Kidney (tissue), 14 donors: ENCODE results near the gene NUDT3. TPM values are rescaled to one million over a fixed set of nuclear protein-coding genes. Genes with fewer than 3 reads are reported as not detected.

Source experiments
- DNase-seq, 5 donors: peaks; one replicate each; pipeline ENCODE4 v3.0.0-alpha.2; 2013 to 2020
- FAIRE-seq: peaks from 2 replicates; lab custom pipeline; 2012; peaks lifted over from hg19 to GRCh38; lab: Jason Lieb, UNC
- H3K27ac ChIP-seq, 2 donors: one replicate each; pipeline ENCODE4 v1.7.0; 2013; ENCODE audit warnings: low read depth in 2 of 2, low read length in 2 of 2, inconsistent platforms in 1 of 2
- H3K27me3 ChIP-seq: one replicate; pipeline ENCODE4 v1.7.1; 2013; ENCODE audit warnings: low read length, inconsistent platforms; ENCODE audit not compliant: control insufficient read depth, insufficient read depth
- H3K36me3 ChIP-seq, 3 donors: one replicate each; pipeline versions ENCODE4 v1.7.0 to v1.7.1; 2013; ENCODE audit warnings: low read length in 3 of 3, control low read depth in 1 of 3, inconsistent platforms in 1 of 3; ENCODE audit not compliant: insufficient read depth in 3 of 3, control insufficient read depth in 2 of 3
- H3K4me1 ChIP-seq, 3 donors: one replicate each; pipeline versions ENCODE4 v1.7.0 to v1.7.1; 2013; ENCODE audit warnings: low read length in 3 of 3, inconsistent platforms in 1 of 3, low read depth in 1 of 3; ENCODE audit not compliant: control insufficient read depth in 2 of 3, insufficient read depth in 2 of 3
- H3K4me3 ChIP-seq, 3 donors: one replicate each; pipeline versions ENCODE4 v1.7.0 to v1.8.1; 2013; ENCODE audit warnings: low read length in 3 of 3, control low read depth in 1 of 3, inconsistent platforms in 1 of 3
- H3K9ac ChIP-seq, 3 donors: one replicate each; pipeline versions ENCODE4 v1.7.0 to v1.7.1; 2013; ENCODE audit warnings: low read length in 3 of 3, control low read depth in 1 of 3, inconsistent platforms in 1 of 3
- H3K9me3 ChIP-seq, 3 donors: one replicate each; pipeline versions ENCODE4 v1.7.0 to v1.7.1; 2013; ENCODE audit warnings: low read length in 3 of 3, control low read depth in 1 of 3, inconsistent platforms in 1 of 3; ENCODE audit not compliant: control insufficient read depth in 2 of 3, insufficient read depth in 1 of 3
- CTCF ChIP-seq: IDR thresholded peaks from 3 replicates; pipeline ENCODE4 v1.5.1; 2012; ENCODE audit warnings: mild to moderate bottlenecking, moderate library complexity, borderline replicate concordance; ENCODE audit not compliant: insufficient read depth; ENCODE audit errors: extremely low read depth
- intact Hi-C: fragments of 100-400 bp; cut with DNase I; formaldehyde crosslinking; loops from one replicate; pipeline ENCODE4 v1.11.1; 2022
- polyA plus RNA-seq: library from polyadenylated mRNA; stranded (reverse); fragments of 350-450 nt; fragmentation: Illumina TruSeq; extraction: RNeasy Lipid Tissue Mini Kit (QIAGEN cat#74804); gene quantifications from one replicate; pipeline ENCODE4 v1.2.3, GENCODE V29; 2014; ENCODE audit warnings: low read depth, low replicate concordance; ENCODE audit not compliant: insufficient read depth
- total RNA-seq: library from RNA; stranded (reverse); fragmentation: NEBNext Ultra II Directional; extraction: Animal tissue kit (Norgen Biotek cat#: 25700); gene quantifications from one replicate; pipeline ENCODE4 v1.2.1, GENCODE V29; 2021
- donor health status: control.
- donor health status: control.
- donor health status: control.
- donor health status: control.
- donor health status: control.
- donor health status: DM: yes; HTN: yes; CAD: no.
- donor health status: Normal renal cell carcinoma (clear cell type).

NUDT3 gene
- total and polyA plus RNA-seq, 2 donors from 2014 or later: 17.7 to 53.8 TPM

GRCh38 chr6:34239500-34239825 lies 153.0 kb downstream of the NUDT3 start:
- DNase-seq (no peak), FAIRE-seq (no peak)
- Histone ChIP-seq H3K9me3 (no peaks in the 10 kb centered on the region), H3K4me3 (no peak overlapping the region), H3K36me3 (no peaks in the 10 kb centered on the region), H3K27me3 (no peaks in the 10 kb centered on the region), H3K9ac (no peak overlapping the region), H3K27ac (no peak overlapping the region), H3K4me1 (peaks cover 0 to 7% (median 2%) of the 10 kb centered on the region in 3 donors)
- intact Hi-C loops: no loop called here
- TF ChIP-seq CTCF: no peak

- H3K4me1 ChIP-seq: peaks cover 0 to 7% (median 0%) of the 10 kb centered on the region in 3 donors
- no peak overlapping the region for H3K27ac ChIP-seq
- H3K9me3 ChIP-seq: no peaks in the 10 kb centered on the region
- no peaks in the 10 kb centered on the region for H3K27me3 ChIP-seq
- TF ChIP-seq CTCF: no peak
- FAIRE-seq (no peak), DNase-seq (peak in 3 of 5 donors; percentile 19 to 60 (median 37))
- H3K9ac ChIP-seq: peak overlapping the region in 1 of 3 donors; percentile 15
- H3K4me3 ChIP-seq: peak overlapping the region in 2 of 3 donors; percentile 39 to 61
- intact Hi-C loops: no loop called here
- no peaks in the 10 kb centered on the region for H3K36me3 ChIP-seq
Measured at GRCh38 chr6:34238585-34239499, 153.6 kb downstream of the NUDT3 start.

- FAIRE-seq: no peak
- H3K27ac ChIP-seq: no peak overlapping the region
- peak; percentile 54 to 81 (median 69) for DNase-seq
- H3K27me3 ChIP-seq: no peaks in the 10 kb centered on the region
- intact Hi-C loops: no loop called here
- H3K36me3 ChIP-seq: no peaks in the 10 kb centered on the region
- H3K4me3 ChIP-seq: peak overlapping the region; percentile 11 to 61 (median 39)
- H3K4me1 ChIP-seq: peaks cover 0 to 7% (median 0%) of the 10 kb centered on the region in 3 donors
- TF ChIP-seq CTCF: no peak
- no peaks in the 10 kb centered on the region for H3K9me3 ChIP-seq
- peak overlapping the region in 2 of 3 donors; percentile 65 to 69 for H3K9ac ChIP-seq
Measured at GRCh38 chr6:34237722-34238584, 154.5 kb downstream of the NUDT3 start.
